ENCODE data around the gene DDX49.

The DDX49 gene

DNA sequence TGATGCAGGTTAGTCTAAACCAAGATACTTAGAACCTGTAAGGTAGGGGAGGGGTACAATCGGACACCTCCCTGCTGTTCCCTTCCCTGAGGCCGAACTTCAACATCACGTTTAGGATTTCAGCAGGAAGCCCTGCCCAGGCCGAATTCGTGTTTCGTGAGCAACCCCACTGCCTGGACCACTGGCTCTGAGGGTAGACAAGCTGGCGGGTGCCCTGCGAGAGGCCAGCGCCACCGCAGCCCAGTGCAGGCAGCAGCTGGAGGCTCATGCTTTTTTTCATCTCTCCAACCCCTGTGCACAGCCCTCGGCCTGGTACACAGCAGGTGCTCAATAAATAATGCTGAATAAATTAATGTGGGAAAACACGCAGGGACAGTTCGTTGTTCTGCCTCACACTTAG is 13.8 kb downstream of the DDX49 start:
- TF ChIP-seq POU2F2 (IDR thresholded peaks at IDR 0.05; ENCODE audit: low read depth, low read length) (no peak), TAF1 (IDR thresholded peaks at IDR 0.05; ENCODE audit: low read depth, low read length) (no peak), SPI1 (IDR thresholded peaks at IDR 0.05; ENCODE audit: low read depth, low read length) (no peak), POLR2AphosphoS5 (IDR thresholded peaks at IDR 0.05; ENCODE audit: low read depth, low read length) (no peak), PAX5 (IDR thresholded peaks at IDR 0.05; ENCODE audit: insufficient read depth, low read length, severe bottlenecking) (no peak), POLR2A (IDR thresholded peaks at IDR 0.05; ENCODE audit: low read depth, low read length) (no peak)
- FAIRE-seq = no peak
- no peak for DNase-seq (ENCODE audit: insufficient read length, low spot score)

DNA sequence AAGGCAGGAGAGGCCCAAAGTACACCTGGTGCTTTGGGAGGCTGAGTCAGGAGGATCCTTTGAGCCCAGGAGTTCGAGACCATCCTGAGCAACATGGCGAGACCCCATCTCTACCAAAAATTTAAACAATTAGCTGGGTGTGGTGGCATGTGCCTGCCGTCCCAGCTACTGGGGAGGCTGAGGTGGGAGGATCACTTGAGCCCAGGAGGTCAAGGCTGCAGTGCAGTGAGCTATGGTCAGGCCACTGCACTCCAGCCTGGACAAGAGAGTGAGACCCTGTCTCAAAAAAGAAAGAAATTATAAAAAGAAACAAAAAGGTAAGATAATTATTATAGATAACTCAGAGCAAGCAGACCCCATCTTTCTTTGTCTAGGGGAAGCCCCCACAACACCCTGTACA is 19.6 kb downstream of the DDX49 start:
- no peak for FAIRE-seq
- no peak for DNase-seq (ENCODE audit: insufficient read length, low spot score)
- no peak for TF ChIP-seq PAX5 (IDR thresholded peaks at IDR 0.05; ENCODE audit: insufficient read depth, low read length, severe bottlenecking)
- no peak for TF ChIP-seq POLR2A (IDR thresholded peaks at IDR 0.05; ENCODE audit: low read depth, low read length)
- no peak for TF ChIP-seq SPI1 (IDR thresholded peaks at IDR 0.05; ENCODE audit: low read depth, low read length)
- TF ChIP-seq POLR2AphosphoS5 (IDR thresholded peaks at IDR 0.05; ENCODE audit: low read depth, low read length) = no peak
- TF ChIP-seq TAF1 (IDR thresholded peaks at IDR 0.05; ENCODE audit: low read depth, low read length) = no peak
- no peak for TF ChIP-seq POU2F2 (IDR thresholded peaks at IDR 0.05; ENCODE audit: low read depth, low read length)

DNA sequence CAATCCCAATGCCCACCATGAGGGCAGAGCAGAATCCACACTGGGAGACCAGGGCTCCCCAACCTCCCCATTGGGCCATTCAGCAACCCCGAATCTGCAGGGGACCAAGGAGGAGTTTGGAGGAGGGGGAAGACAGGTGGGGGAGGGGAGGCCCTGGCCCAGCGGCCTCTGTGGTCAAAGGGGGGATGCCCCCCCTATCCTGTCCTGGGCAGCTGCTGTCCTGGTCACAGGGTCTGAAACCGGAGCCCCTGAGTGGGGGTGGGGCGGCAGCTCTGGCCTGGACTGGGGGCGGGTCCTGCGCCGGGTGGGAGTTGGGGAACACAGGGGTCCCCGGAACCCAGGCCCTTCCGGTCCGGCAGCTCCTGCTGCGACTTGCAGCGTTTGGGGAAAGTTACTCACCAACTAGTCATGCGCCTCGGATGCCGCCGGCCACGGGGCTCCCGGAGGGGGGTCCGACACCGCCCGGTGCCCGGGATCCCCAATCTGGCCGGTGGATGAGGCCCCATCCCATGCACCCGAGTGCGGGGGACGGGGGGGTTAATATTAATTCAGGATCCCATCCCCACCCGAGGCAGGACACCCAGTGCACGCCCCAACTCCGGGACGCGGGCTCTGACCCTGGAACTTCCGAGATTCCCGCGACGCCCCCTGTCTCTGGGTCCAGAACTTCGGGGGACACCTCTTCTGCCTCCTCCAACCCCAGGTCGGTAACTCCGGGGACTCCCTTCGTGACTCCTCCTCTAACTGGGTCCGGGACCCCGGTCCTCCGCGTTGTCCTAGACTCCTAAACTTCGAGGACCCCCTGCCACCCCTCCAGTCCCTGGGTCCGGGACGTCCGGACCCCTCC is 20.6 kb downstream of the DDX49 start:
- no peak for TF ChIP-seq POLR2A (IDR thresholded peaks at IDR 0.05; ENCODE audit: low read depth, low read length)
- no peak for TF ChIP-seq PAX5 (IDR thresholded peaks at IDR 0.05; ENCODE audit: insufficient read depth, low read length, severe bottlenecking)
- no peak for TF ChIP-seq POLR2AphosphoS5 (IDR thresholded peaks at IDR 0.05; ENCODE audit: low read depth, low read length)
- TF ChIP-seq SPI1 (IDR thresholded peaks at IDR 0.05; ENCODE audit: low read depth, low read length) = no peak
- no peak for DNase-seq (ENCODE audit: insufficient read length, low spot score)
- no peak for FAIRE-seq

DNA sequence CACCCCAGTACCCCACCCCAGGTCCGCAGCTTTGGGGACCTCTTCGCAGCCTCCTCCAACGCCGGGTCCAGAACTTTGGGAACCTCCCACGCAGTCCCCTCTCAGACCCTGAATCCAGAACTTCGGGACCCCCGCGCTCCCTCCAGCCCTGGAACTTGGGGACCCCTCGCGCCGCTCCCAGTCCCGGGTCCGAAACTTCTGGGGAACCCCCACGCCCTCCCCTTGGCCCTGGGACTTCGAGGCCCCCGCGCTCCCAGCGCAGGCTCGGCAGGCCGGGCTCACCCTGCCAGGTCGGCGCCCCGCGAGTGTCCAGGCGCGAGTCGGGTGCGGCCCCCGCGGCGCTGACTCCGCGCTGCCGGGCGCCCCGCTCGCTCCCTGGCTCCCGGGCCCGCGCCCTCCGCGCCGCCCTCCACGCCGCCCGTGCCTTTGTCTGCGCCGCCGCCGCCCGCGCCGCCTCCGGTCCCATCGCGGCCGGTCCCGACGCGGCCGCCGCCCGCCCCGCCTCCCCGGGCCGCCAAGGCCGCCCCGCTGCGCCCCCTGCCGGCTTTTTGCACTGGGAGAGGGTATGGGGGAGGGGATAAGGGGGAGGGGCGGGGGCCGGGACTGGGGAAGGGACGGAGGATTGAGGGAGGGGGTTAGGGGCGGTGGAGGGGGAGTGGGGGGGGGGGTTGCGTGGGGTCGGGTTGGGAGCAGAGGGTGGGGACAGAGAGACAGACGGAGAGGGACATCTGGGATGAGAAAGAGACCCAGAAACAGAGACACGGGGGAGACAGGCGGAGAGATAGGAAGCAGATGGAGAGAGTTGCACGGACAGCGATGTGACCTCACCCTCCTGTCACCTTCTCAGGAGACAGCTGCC is 21.5 kb downstream of the DDX49 start, which contains the start of gene HOMER3:
Gene HOMER3, minus strand, starts transcription at position 449 of the 859 bp plus-strand sequence. CDS start 2,235 bp downstream, outside the sequence.
- FAIRE-seq = no peak
- DNase-seq (ENCODE audit: insufficient read length, low spot score) = peak; percentile 90
- TF ChIP-seq POU2F2 (IDR thresholded peaks at IDR 0.05; ENCODE audit: low read depth, low read length) = no peak
- no peak for TF ChIP-seq PAX5 (IDR thresholded peaks at IDR 0.05; ENCODE audit: insufficient read depth, low read length, severe bottlenecking)

DNA sequence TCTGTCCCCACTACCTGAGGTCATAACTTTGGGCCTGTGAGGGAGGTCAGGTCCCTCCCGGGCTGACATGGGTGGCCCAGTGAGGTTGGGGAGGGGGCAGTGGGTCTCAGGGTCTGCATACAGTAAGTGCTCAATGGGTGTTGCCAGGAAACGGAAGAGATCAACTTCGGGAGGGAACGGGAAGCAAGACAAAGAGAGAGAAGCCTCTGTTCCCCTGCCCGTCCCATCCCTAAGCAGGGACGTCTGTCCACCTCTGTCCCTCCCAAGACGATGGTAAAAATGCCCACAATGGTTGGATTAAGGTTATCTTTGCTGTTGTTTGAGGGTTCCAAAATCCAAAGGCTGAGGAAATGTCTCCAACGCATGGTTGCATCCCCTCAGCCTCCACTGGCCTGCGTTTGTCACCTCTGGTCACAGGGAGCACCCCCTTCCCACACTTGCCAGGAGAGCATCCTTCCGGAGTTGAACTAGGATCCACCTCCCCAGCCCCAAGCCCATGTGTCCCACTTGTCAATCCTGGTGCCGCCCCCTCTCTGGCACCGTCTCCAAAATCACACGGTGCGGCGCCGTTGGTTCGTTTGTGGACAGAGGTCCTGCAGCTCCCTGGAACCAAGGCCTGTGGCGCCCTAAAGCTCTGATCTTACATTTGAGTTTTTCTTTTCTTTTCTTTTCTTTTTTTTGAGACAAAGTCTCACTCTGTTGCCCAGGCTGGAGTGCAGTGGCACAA is 22.3 kb downstream of the DDX49 start:
- TF ChIP-seq POLR2A (IDR thresholded peaks at IDR 0.05; ENCODE audit: low read depth, low read length) = no peak
- TF ChIP-seq TAF1 (IDR thresholded peaks at IDR 0.05; ENCODE audit: low read depth, low read length) = no peak
- no peak for TF ChIP-seq POLR2AphosphoS5 (IDR thresholded peaks at IDR 0.05; ENCODE audit: low read depth, low read length)
- TF ChIP-seq PAX5 (IDR thresholded peaks at IDR 0.05; ENCODE audit: insufficient read depth, low read length, severe bottlenecking) = no peak
- TF ChIP-seq SPI1 (IDR thresholded peaks at IDR 0.05; ENCODE audit: low read depth, low read length) = no peak
- TF ChIP-seq POU2F2 (IDR thresholded peaks at IDR 0.05; ENCODE audit: low read depth, low read length) = no peak
- FAIRE-seq (no peak), DNase-seq (ENCODE audit: insufficient read length, low spot score) (no peak)

DNA sequence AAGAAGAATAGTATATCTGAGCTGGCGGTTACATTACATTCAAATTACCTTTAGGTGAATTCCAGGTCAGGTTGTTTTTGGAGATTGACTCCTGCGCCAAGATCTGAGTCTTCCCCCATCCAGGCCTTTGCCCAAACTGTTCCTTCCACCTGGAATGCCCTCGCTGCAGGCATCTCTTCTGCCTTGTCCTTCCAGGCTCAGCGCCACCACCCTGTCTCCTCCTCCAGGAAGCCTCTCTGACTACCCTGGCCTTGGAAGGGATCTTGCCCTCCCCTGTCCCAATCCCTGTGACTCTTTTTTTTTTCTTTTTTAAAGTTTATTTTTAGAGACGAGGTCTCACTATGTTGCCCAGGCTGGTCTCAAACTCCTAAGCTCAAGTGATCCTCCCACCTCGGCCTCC is 23.2 kb downstream of the DDX49 start:
- TF ChIP-seq TAF1 (IDR thresholded peaks at IDR 0.05; ENCODE audit: low read depth, low read length) (no peak), PAX5 (IDR thresholded peaks at IDR 0.05; ENCODE audit: insufficient read depth, low read length, severe bottlenecking) (no peak), POLR2A (IDR thresholded peaks at IDR 0.05; ENCODE audit: low read depth, low read length) (no peak), POLR2AphosphoS5 (IDR thresholded peaks at IDR 0.05; ENCODE audit: low read depth, low read length) (no peak), SPI1 (IDR thresholded peaks at IDR 0.05; ENCODE audit: low read depth, low read length) (no peak), POU2F2 (IDR thresholded peaks at IDR 0.05; ENCODE audit: low read depth, low read length) (no peak)
- DNase-seq (ENCODE audit: insufficient read length, low spot score) = no peak
- FAIRE-seq = no peak

DNA sequence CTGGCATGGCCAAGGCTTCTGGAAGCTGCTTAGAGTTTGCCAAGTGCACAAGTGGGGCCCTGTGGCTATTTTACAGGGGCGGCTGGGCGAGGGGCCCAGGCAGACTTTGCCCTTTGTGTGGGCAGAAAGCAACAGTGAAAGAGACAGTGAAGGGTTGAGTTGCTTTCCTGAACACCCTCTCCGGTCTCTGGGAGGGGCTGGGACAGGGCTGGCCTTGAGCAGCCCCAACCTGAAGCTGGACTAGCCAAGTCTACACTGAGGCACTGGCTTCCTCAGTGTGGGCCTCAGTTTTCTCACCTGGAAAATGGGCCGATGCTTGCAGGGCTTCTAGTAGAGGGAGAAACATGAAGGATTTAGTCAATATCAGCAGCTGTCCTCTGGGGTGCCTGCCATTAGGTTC is 23.9 kb downstream of the DDX49 start:
- TF ChIP-seq SPI1 (IDR thresholded peaks at IDR 0.05; ENCODE audit: low read depth, low read length) (no peak), POLR2A (IDR thresholded peaks at IDR 0.05; ENCODE audit: low read depth, low read length) (no peak), PAX5 (IDR thresholded peaks at IDR 0.05; ENCODE audit: insufficient read depth, low read length, severe bottlenecking) (no peak), TAF1 (IDR thresholded peaks at IDR 0.05; ENCODE audit: low read depth, low read length) (no peak), POU2F2 (IDR thresholded peaks at IDR 0.05; ENCODE audit: low read depth, low read length) (no peak), POLR2AphosphoS5 (IDR thresholded peaks at IDR 0.05; ENCODE audit: low read depth, low read length) (no peak)
- DNase-seq (ENCODE audit: insufficient read length, low spot score) (no peak), FAIRE-seq (no peak)

DNA sequence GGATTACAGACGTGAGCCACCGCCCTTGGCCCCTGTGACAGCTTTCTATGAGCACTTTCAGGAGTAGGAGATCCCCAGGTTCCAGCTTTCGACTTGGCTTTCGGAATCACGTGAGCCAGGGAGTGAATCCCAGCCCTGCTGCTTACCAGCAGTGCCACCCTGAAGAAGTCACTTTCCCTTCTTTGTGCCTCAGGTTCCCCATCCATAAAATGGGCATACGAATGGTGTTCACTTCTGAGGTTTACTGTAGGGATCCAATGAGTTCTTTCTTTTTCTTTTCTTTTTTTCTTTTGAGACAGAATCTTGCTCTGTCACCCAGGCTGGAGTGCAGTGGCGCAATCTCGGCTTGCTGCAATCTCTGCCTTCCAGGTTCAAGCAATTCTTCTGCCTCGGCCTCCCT is 25.8 kb downstream of the DDX49 start:
- TF ChIP-seq POLR2A (IDR thresholded peaks at IDR 0.05; ENCODE audit: low read depth, low read length) = no peak
- no peak for TF ChIP-seq PAX5 (IDR thresholded peaks at IDR 0.05; ENCODE audit: insufficient read depth, low read length, severe bottlenecking)
- TF ChIP-seq SPI1 (IDR thresholded peaks at IDR 0.05; ENCODE audit: low read depth, low read length) = no peak
- no peak for TF ChIP-seq POU2F2 (IDR thresholded peaks at IDR 0.05; ENCODE audit: low read depth, low read length)
- TF ChIP-seq POLR2AphosphoS5 (IDR thresholded peaks at IDR 0.05; ENCODE audit: low read depth, low read length) = no peak
- no peak for TF ChIP-seq TAF1 (IDR thresholded peaks at IDR 0.05; ENCODE audit: low read depth, low read length)
- no peak for FAIRE-seq
- DNase-seq (ENCODE audit: insufficient read length, low spot score) = no peak

DNA sequence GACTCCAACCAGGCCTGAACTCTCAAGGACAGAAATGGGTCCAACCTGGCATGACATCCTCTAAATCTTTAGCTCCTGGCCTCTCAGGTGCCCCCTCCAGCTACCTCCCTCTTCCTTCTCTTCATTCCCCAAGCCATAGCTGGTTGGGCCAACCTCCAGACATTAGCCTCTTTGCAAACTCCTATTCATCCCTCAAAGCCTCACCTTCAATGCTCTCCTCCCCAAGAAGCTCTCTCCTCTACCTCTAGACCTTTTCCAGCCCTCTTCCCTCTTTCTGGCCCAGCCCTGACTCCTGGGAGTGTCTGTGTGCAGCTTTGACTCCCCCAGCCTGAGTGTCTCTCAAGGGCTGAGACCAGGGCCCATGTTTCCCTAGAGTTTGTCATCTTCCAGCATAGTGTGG is 26.8 kb downstream of the DDX49 start:
- DNase-seq (ENCODE audit: insufficient read length, low spot score) = no peak
- TF ChIP-seq SPI1 (IDR thresholded peaks at IDR 0.05; ENCODE audit: low read depth, low read length) = no peak
- TF ChIP-seq POU2F2 (IDR thresholded peaks at IDR 0.05; ENCODE audit: low read depth, low read length) = no peak
- TF ChIP-seq POLR2AphosphoS5 (IDR thresholded peaks at IDR 0.05; ENCODE audit: low read depth, low read length) = no peak
- no peak for TF ChIP-seq POLR2A (IDR thresholded peaks at IDR 0.05; ENCODE audit: low read depth, low read length)
- TF ChIP-seq TAF1 (IDR thresholded peaks at IDR 0.05; ENCODE audit: low read depth, low read length) = no peak
- TF ChIP-seq PAX5 (IDR thresholded peaks at IDR 0.05; ENCODE audit: insufficient read depth, low read length, severe bottlenecking) = no peak
- no peak for FAIRE-seq
